ENCODE data around the gene CLIP1. TPM values are rescaled to one million over a fixed set of nuclear protein-coding genes. Genes with fewer than 3 reads are reported as not detected.
A peak's percentile ranks its signal among the peaks of the same experiment; 100 is the strongest.

CLIP1 gene
- total and polyA plus RNA-seq, 2 of the 13 experiments (the other 11 are each of a cell fraction or from before 2014, with no cell fraction given): 28.9 to 43.7 TPM

GRCh38 chr12:122266230-122266901 lies 156.1 kb downstream of the CLIP1 start, which contains the start of gene VPS33A (continued):
- peak; percentile 59; the same call in 1 of the 2 replicates for TF ChIP-seq RERE (CRISPR knock-in tag; IDR thresholded peaks at IDR 0.05; ENCODE audit: low read depth)
- TF ChIP-seq ZNF326 (CRISPR knock-in tag; IDR thresholded peaks at IDR 0.05; ENCODE audit: borderline replicate concordance): no peak
- peak; percentile 95; the same call in 1 of the 2 replicates for TF ChIP-seq ZNF788 (CRISPR knock-in tag; IDR thresholded peaks at IDR 0.05; ENCODE audit: borderline replicate concordance)
- peak; percentile 29 for TF ChIP-seq CTCF (CRISPR knock-in tag; IDR thresholded peaks at IDR 0.05)
- TF ChIP-seq ZNF235 (CRISPR knock-in tag; IDR thresholded peaks at IDR 0.05; ENCODE audit: borderline replicate concordance): no peak; the same call in 1 of the 2 replicates
- no peak for TF ChIP-seq RBM22 (optimal IDR thresholded peaks at IDR 0.05; ENCODE audit: low read length)
- TF ChIP-seq ZBTB8A (CRISPR knock-in tag; IDR thresholded peaks at IDR 0.05; ENCODE audit: borderline replicate concordance, low read depth): no peak
- peak; percentile 98 for TF ChIP-seq KDM2A (CRISPR knock-in tag; IDR thresholded peaks at IDR 0.05; ENCODE audit: borderline replicate concordance, low read depth)
- no peak; the same call in 1 of the 2 replicates for TF ChIP-seq ZNF660 (CRISPR knock-in tag; IDR thresholded peaks at IDR 0.05; ENCODE audit: borderline replicate concordance, low read depth)
- peak; percentile 67; the same call in 1 of the 2 replicates for TF ChIP-seq DNMT1 (CRISPR knock-in tag; IDR thresholded peaks at IDR 0.05)
- no peak for TF ChIP-seq ZNF775 (CRISPR knock-in tag; IDR thresholded peaks at IDR 0.05; ENCODE audit: borderline replicate concordance)
- no peak for TF ChIP-seq PAF1 (CRISPR knock-in tag; IDR thresholded peaks at IDR 0.05)
- TF ChIP-seq E2F2 (CRISPR knock-in tag; IDR thresholded peaks at IDR 0.05; ENCODE audit: borderline replicate concordance): no peak
- no peak for TF ChIP-seq SP1 (IDR thresholded peaks at IDR 0.05)
- TF ChIP-seq SP1 (CRISPR knock-in tag; IDR thresholded peaks at IDR 0.05): no peak
- TF ChIP-seq TCF7 (IDR thresholded peaks at IDR 0.05; ENCODE audit: low read depth): no peak
- TF ChIP-seq HHEX (CRISPR knock-in tag; IDR thresholded peaks at IDR 0.05): 0 out of 2 replicates have a peak, but pooled peaks have one; percentile 16
- TF ChIP-seq HOXA5 (CRISPR knock-in tag; IDR thresholded peaks at IDR 0.05): peak; percentile 84; the same call in 1 of the 2 replicates
- no peak; the same call in none of the 2 replicates for TF ChIP-seq ETV6 (CRISPR knock-in tag; conservative IDR thresholded peaks at IDR 0.05)
- TF ChIP-seq THAP8 (CRISPR knock-in tag; IDR thresholded peaks at IDR 0.05; ENCODE audit: borderline replicate concordance): no peak
- TF ChIP-seq ZNF607 (CRISPR knock-in tag; IDR thresholded peaks at IDR 0.05; ENCODE audit: borderline replicate concordance): peak; percentile 73
